NCI-H146 treated with DMSO at 0.1 percent for 48 hours (cell line): ENCODE measurements around the gene ARRDC5.
"Not testable (repeated sequence)": the region's sequence is repeated elsewhere in the genome, so short reads cannot be mapped to it uniquely, and the experiment has no call there.

ENCODE experiments used
- DNase-seq: peaks from one replicate; lab custom pipeline; 2025; ENCODE audit not compliant: unreplicated experiment; lab: John Stamatoyannopoulos, UW

Gene ARRDC5

DNA sequence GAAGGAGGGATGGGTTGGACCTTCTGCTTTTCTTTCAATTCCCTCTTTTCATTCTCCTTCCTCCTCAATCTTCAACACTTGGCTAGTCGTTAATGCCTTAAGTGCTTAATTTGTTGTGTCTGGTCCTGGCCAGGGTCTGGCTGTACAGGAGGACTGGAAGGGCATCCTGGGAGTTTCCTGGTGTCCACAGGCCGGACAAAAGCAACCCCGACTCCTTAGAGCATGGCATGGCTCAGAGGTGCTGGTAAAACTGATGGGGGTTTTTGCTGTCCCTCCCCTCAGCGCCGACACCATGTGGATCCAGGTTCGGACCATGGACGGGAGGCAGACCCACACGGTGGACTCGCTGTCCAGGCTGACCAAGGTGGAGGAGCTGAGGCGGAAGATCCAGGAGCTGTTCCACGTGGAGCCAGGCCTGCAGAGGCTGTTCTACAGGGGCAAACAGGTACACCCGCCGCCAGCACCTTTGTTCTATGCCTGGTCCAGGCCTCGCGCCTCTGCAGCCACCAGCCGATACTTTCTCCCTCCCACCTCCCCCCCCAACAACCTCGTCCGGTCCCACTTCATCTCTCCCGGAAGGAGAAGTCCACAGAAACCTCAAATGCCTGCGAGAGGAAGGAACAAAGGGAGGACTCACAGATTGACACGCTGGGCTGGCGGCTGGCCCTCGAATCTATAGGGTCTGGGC lies 8.0 kb upstream of the ARRDC5 start:
- no peak for DNase-seq

DNA sequence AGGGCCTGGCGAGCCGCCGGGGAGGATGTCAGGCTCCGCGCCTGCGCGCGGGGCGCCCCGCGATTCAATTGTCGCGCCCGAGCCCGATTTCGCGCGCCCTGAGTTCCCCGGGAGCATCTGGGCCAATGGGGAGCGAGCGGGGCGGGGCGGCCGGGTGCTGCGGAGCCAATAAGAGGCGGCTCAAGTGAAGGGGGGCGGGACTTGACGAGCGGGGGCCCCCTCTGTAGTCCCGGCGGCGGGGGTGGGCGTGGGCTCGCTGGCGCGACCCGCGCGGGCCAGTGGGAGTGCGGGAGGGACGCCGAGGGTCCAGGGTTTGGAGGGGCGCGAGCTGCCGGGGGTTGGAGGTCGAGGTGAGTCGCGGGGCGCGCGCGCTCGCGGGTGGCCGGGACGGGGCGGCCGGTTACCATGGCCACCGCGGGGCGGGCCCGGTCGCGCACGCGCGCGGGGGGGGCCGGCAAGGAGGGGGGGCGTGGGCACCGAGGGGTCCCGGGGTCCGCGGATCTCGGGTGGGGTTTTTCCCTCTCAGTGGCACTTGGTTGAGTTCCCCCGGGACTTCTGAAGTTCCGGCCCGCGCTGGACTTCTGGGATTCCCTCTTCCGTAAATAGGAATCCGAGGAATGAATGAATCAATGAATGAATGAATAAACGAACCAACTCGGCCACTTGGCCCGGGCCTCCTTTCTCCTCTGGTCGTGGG lies 7.3 kb upstream of the ARRDC5 start:
- DNase-seq: peak; percentile 66

DNA sequence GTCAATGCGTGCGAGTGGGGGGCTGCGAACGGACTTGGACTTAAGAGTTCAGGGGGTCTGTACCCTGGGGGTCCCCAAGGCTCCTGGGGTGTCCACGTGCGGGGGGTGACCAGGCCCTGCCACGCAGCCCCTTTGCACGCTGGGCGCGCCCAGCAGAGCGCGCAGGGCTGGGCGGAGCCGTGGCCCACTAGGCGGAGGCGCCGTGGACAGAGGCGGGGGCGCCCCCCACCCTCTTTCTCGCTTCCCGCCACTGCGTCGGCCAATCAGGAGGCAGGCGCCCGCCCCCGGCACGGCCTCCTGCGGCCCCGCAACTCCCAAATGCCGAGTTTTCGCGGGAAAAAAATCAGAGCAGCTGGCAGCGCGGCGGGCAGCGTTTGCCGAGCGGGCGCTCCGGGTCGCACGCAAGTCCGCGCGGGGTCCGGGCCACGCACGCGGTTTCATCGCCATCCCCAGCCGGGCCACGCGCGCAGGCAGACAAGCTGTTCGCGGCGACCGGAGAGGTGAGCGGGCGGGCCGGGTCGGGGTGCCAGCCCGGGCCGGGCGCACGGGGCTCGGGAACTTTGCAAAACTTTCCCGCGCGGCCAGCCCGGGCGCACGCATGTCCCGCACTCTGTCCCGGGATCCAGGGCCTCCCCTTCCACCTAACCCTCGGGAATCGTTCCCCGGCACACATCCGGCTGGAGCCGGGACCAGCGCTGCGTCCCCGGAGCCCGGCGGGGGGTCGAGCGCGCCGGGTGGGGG lies 6.6 kb upstream of the ARRDC5 start, which contains the start of gene UHRF1:
TSS of gene UHRF1 (plus strand) at position 346 of the 741 bp plus-strand sequence. CDS start 1,385 bp downstream, outside the sequence.
- DNase-seq: peak; percentile 24

DNA sequence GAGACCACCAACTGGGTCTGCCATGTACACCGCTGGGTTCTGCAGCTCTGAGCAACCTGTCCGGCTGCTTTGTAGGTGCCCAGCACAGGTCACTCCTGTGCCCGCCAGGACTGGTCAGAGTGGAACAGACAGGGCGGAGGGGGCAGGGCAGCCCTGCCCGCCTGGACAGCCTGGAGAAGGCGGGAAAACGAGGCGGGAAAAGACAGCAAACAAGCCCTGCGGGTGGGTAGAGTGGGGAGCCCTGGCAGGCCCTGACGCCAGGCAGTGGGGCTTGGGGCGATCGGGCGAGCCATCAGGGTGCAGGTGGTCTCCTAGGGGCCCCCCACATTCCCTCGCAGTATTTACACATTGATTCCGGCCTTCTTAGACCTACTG lies 6.1 kb upstream of the ARRDC5 start:
- DNase-seq: no peak

DNA sequence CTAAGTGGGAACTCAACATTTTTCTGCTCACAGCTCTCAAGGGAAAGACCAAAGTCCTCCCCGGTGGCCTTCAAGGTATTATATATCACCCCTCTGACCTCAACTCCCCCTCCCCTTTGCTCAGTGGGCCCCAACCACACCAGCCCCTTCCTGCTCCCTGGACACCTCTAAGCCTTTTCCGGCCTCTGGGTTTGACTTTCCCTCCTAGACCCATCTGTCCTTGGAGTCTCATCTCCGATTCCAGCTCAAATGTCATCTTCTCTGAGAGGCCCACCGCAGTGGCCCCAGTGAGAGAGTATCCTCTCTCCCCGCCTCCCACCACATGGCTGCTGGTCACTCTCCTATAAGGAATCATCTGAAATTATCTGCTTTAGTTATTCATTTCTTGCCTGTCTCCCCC lies 5.7 kb upstream of the ARRDC5 start:
- DNase-seq: no peak

DNA sequence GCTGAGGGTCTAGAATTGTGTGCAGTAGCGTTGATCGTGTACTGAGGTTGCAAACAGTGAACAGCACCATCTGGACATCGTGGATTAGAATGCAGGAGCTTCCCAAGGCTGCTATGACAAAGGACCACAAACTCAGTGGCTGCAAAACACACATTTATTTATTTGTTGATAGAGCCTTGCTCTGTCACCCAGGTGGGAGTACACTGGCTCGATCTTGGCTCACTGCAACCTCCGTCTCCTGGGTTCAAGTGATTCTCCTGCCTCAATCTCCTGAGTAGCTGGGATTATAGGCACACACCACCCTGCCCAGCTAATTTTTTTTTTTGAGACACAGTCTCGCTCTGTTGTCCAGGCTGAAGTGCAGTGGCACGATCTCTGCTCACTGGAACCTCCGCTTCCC lies 4.3 kb upstream of the ARRDC5 start:
- DNase-seq: no peak

DNA sequence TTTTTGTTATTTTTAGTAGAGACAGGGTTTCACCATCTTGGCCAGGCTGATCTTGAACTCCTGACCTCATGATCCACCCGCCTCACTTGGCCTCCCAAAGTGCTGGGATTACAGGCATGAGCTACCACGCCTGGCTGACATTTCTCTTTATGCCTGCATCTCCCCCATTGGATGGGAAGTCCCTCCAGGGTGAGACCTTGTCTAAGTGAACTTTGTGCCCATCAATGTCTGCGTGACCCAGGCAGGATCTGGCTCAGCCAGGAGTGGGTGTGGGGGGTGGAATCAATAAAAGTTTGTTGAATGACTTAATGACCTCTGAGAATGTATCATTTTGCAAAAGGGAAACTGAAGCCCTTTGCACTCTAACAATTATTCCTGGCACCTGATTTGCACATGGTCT lies 1.8 kb upstream of the ARRDC5 start:
- DNase-seq: no peak

DNA sequence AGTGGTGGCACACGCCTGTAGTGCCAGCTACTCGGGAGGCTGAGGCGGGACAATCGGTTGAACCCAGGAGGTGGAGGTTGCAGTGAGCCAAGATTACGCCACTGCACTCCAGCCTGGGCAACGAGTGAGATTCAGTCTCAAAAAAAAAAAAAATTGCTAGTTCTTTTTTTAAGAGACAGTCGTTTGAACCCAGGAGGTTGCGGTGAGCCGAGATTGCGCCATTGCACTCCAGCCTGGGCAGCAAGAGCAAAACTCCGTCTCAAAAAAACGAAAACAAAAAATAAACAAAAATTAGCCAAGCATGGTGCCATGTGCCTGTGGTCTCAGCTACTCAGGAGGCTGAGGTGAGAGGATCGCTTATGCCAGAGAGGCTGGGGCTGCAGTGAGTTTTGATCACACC lies 1.8 kb downstream of the ARRDC5 start:
- not testable (repeated sequence) for DNase-seq

DNA sequence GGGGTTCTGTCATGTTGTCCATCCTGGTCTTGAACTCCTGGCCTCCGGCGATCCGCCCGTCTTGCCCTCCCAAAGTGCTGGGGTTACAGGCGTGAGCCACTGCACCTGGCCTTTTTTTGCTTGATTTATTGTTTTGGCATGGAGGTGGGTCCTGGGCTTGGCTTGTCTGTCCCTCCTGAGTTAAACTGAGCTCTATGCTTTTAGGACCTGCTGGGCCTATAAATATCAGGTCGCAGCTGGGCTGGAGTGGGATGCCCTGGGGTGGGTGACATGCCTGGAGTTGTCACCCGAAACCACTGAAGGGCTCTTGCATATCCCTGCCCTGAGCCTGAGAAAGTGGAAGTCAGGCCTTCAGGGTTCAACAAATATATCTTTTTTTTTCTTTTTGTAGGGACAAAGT lies 5.5 kb downstream of the ARRDC5 start:
- no peak for DNase-seq

DNA sequence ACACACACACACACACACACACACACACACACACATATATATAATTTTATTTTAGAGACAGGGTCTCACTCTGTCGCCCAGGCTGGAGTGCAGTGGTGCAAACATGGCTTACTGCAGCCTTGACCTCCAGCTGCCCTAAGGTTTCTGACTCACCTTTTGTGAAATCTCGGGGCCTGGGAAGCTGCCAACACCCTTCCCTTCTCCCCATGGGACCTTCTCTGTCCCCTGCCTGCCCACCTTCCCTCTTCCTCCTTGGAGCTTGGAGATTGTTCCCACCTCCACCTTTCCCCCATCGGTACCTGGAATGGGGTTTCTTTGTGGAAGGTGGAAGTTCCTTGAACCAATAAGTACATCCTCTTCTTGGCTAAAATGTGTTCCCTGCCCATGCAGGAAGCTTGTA lies 6.3 kb downstream of the ARRDC5 start:
- DNase-seq: no peak

DNA sequence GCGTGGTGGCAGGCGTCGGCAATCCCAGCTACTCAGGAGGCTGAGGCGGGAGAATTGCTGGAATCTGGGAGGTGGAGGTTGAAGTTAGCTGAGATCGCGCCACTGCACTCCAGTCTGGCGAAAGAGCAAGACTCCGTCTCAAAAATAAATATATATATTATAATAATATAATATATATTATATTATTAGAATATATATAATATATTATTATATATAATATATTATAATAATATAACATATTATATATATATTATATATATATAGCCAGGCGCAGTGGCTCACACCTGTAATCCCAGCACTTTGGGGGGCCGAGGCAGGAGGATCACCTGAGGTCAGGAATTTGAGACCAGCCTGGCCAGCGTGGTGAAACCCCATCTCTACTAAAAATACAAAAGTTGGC lies 9.7 kb downstream of the ARRDC5 start:
- not testable (repeated sequence) for DNase-seq

DNA sequence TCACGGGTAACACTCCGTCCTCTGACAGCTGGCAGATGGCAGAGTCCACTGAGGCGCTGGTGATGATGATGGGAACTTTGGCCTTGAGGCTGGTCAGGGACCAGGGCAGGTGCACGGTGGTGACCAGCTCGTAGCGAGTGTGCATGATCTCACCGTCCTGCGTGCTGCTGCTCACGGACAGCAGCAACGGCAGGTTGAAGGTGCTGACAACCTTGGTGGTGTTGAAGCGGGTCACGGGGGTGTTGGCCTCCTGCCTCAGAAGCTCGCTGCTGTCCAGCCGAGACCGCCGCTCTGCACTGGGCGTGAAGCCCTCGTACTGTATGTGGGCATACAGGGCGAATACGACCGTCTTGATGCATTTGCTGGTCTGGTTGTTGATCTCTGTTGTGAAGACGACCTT lies 11.6 kb downstream of the ARRDC5 start:
- DNase-seq: no peak

DNA sequence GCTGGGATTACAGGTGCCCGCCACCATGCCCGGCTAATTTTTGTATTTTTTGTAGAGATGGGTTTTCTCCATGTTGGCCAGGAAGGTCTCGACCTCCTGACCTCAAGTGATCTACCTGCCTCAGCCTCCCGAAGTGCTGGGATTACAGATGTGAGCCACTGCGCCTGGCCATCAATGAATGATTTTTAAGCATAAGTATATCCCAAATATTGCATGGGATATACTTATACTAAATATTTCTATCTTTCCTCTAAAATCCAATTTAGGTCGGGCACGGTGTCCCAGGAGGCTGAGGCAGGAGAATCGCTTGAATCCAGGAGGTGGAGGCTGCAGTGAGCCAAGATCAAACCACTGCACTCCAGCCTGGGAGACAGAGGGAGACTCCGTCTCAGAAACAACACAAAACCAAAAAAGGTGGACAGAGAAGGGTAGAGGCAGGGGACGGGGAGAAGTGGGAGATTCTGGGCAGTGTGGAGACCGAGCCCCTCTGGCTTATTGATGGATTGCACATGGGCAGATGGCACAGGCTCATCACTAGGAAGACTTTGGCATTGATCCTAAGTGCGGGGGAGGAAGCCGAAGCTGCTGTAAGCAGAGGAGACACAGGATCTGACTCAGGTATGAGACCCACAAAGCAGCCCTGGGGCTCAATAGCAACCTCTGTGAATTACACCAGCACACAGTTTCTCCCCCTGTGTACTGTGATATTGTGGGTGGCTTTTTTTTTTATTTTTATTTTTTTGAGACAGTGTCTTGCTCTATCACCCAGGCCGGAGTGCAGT lies 13.5 kb downstream of the ARRDC5 start:
- no peak for DNase-seq

DNA sequence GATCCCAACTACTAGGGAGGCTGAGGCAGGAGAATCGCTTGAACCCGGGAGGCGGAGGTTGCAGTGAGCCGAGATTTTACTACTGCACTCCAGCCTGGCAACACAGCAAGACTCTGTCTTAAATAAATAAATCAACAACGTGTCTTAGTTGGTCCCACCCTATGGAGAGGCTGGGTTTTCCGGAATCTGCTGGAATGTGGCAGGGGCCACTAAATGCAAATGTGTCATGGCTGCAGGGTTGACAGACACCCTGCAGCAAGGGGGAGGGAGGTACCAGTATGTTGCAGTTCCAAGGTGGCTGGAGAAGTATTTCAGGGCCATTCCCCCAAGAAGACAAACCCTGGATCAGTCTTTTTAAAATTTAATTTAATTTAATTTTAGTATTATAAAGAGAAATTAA lies 14.9 kb downstream of the ARRDC5 start:
- not testable (repeated sequence) for DNase-seq

DNA sequence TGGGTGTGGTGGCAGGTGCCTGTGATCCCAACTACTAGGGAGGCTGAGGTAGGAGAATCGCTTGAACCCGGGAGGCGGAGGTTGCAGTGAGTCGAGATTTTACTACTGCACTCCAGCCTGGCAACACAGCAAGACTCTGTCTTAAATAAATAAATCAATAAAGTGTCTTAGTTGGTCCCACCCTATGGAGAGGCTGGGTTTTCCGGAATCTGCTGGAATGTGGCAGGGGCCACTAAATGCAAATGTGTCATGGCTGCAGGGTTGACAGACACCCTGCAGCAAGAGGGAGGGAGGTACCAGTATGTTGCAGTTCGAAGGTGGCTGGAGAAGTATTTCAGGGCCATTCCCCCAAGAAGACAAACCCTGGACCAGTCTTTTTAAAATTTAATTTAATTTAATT lies 17.7 kb downstream of the ARRDC5 start:
- DNase-seq: not testable (repeated sequence)

DNA sequence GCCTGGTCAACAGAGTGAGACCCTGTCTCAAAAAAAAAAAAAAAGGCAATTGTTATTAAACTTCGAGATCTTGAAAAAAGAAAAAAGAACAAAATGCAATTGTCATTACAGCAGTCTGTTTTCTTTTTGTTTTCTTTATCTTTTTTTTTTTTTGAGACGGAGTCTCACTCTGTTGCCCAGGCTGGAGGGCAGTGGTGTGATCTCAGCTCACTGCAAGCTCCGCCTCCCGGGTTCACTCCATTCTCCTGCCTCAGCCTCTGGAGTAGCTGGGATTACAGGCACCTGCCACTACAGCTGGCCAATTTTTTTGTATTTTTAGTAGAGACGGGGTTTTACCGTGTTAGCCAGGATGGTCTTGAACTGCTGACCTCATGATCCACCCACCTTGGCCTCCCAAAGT lies 19.8 kb downstream of the ARRDC5 start:
- DNase-seq: not testable (repeated sequence)

DNA sequence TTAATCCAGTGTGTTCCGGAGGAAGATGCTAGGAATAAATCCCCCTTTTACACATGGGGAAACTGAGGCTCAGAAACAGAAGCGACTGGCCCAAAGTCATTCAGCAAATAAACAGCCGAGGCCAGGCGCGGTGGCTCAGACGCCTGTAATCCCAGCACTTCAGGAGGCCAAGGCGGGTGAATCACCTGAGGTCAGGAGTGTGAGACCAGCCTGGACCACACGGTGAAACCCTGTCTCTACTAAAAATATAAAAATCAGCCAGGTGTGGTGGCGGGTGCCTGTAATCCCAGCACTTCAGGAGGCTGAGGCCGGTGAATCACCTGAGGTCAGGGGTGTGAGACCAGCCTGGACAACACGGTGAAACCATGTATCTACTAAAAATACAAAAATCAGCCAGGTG lies 23.7 kb downstream of the ARRDC5 start:
- no peak for DNase-seq

DNA sequence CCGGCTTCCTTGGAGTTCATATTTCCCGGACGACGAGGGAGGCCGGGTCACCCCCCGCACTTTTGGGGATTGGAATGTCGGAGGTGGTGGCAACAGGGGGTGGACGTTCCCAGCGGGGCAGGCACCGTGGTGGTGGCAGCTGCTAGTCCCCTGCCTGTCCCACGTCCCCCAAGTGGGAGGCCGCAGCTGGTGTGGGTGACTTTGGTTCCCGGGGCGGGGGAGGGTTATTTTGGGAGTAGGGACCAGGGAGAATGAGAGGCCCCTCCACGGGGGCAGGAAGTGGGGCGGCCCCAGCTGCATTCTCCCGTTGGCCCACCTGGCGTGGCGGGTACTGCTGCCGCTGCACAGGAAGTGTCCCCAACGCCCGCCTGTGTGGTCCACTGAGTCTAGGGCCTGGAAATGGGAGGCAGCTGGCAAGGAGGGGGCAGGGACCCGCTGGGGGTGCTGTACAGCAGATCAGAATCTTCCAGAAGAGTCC lies 24.2 kb downstream of the ARRDC5 start:
- DNase-seq: no peak

DNA sequence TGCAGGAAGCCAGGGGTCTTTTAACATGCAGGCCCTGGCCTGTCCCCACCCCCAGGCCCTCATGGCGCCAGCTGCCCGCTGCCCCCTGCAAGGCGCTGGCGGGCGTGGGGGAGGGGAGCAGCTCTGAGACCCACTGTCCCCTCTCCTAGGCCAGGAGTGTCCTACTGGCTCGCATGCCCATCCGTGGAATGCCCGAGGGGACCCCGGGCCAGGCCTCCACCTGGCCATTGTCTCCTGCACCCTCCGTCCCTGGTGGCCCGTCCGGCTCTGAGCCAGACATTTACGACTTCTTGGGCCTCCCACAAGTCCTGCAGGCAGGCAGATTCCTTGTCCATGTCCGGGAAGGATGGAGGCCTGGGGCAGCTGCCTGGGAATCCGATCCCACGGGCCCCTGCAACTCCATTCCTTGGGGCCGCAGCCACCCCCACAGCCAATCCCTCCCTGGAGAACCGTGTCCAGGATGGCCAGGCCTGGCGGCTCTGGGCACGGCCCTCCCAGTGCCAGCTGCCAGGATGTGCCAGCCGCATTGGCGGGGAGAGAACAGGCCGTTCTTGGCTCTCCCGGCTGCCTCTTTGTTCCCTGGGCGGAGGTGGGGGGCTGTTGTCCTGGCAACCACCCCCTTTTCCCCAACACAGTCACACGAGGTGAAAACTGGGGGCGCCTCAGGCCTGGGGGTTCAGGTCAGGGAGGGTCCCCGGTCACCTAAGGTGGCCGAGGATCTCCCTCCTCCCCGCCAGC lies 24.8 kb downstream of the ARRDC5 start:
- DNase-seq: no peak

DNA sequence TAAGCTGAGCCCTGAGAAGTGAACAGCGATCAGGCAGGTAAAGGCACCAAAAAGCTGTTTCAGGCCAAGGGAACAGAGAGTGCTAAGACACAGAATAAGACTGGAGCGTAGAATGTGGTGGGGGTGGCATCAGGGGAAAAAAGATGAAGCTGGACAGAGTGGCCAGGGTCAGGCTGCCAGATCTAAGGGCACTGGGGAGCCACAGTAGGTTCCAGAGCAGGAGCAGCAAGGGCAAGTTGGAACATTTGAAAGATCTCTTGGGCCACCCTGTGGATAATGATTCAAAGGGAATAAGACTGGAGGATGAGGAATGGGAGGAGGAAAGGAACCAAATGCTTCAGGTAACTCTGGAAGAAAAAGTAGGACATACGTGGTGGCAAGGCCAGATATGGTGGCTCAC lies 28.8 kb downstream of the ARRDC5 start:
- DNase-seq: no peak
